NCI-H1105 (cell line): ENCODE data around the gene HEXB.
"Not testable (repeated sequence)": the region's sequence is repeated elsewhere in the genome, so short reads cannot be mapped to it uniquely, and the experiment has no call there.

Experiments
- DNase-seq: peaks from one replicate; lab custom pipeline; 2025; lab: John Stamatoyannopoulos, UW

The HEXB gene

DNA sequence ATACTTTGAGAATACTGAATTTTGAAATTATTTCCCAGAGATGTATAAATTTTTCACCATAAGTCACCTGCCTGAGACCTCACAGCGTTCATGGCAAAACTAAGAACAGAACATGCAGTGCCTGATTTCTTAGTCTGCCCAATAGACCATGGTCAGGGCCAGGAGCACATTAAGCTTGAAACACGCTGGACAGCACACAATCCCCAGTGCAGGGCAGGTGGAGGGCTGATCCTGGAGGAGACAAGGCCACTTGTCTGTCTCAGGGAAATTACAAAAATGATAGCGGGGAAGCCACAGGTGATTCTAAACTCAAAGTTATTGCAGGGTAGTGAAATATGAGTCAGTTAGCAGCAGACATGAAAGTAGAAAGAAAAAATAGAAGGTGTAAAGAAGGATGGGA is 25.9 kb upstream of the HEXB start:
- DNase-seq: no peak

DNA sequence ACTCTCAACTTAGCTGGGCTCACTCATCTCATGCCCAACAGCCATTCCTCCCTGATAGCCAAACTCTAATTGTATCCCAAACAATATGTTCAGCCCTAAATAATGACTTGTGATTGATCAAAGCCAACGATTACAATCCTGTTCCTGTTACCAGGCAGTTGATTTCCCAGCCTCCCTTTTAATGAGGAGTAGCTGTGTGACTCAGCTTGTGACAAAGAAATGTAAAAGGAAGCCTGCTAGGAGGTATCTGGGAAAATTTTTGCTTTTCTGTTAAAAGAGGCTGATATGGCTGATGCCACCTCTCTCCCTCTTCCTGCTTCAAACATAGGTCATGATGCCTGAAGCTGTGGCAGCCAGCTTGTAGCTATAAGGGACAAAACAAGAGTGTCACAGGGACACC is 24.9 kb upstream of the HEXB start:
- DNase-seq: no peak

DNA sequence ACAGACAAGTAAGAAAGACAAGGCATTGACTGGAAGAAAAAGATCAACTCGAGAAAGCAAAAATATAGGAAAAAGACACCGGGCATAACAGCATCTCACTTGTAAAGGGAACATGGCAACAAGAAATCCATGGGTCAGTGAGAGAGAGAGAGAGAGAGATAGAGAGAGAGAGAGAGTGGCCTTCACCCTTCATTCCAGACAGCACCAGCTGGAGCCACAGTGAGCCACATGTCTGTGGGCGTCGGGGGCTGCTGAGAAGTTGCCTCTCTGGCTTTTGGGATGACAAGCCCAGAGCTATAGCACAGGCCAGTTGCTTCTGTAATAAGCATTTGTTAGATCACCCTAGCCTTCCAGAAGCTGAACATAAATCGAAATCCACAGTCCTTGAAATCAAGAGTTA is 24.2 kb upstream of the HEXB start:
- no peak for DNase-seq

DNA sequence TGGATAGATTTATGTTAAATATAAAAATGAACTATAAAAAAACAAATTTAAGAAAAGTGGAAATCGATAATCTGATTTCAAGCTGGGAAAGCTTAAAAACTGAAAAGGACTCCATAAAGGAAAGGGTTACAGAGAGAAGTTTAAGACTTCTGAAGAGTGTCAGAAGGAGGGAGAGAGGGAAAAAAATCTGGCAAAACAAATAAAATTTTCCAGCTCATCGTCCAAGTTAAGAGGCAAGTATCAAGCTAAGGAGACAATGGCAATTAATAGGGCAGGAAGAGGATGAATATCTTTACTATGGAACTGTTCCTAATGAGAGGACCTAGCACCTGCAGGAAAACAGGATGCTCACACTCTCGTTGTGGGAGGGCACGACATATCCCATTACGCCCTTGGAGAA is 20.5 kb upstream of the HEXB start:
- no peak for DNase-seq

DNA sequence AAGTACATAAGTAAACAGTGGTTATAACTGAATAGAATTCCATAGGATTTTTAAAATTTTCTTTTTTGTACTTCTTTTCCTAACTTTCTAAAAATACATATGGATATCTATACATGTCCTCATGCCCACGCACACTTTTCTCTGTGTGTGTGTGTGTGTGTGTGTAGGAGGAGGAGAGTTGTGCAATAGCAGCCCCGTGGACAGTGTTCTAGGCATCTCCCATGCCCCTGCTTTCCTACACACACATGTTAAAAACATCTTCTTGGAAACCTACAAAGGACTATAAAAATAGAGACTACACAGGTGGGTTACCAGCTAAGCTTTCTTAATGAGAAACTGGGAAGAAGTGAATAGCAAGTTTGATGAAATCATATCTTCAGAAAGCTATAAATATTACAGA is 19.8 kb upstream of the HEXB start:
- no peak for DNase-seq

DNA sequence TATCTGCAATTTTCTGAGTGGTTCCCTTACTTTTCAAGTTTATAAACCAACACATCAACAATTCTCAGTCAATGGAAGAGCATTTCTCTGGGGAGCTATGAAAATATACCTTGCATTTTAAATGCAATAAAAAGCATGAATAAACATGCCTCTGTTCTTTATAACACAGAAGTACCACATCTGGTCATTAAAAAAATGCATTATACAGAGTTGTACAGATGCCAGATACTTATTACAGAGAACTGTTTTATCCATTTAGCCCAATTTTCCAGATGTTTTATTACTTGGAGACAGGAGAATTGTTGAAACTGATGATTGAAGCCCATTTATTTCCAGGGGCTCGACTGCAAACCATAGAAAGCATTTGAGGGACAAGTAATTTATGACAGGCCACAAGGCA is 19.2 kb upstream of the HEXB start:
- DNase-seq: no peak

DNA sequence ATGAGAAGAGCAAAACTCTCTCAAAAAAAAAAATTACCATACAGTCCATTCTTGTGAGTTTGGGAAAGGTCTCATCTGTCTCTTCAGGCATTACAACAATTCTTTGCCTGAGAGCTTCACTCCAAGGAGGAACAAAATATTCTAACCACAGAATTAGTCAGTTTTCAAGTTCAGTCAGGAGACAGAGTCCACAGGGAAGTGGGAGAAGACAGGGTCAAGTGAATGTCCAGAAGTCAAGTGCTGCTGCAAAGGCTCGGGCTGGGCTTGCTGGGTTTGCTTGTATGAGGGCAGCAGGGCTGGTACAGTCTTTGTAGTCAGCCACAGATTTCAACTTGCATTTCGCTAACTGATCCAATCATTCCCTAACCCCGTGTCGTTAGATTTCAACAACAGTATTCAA is 17.6 kb upstream of the HEXB start:
- DNase-seq: no peak

DNA sequence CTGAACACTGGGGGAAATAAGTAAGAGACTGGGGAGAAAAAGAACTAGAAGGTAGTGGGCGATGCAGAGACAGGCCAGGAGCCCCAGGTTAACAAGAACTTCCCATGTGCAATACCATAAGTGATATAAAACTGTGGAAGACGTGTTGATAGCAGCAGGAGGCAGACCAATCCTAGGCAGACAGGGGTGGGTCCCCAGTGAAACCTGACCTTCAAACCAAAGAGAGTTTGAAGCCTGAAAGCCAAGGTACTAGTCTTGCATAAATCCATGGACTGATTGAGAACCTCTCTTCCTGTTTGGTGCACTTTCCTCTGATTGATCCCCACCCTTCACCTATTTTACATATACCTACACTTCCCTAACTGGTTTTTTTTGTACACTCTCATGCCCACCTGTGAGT is 15.2 kb upstream of the HEXB start:
- no peak for DNase-seq

DNA sequence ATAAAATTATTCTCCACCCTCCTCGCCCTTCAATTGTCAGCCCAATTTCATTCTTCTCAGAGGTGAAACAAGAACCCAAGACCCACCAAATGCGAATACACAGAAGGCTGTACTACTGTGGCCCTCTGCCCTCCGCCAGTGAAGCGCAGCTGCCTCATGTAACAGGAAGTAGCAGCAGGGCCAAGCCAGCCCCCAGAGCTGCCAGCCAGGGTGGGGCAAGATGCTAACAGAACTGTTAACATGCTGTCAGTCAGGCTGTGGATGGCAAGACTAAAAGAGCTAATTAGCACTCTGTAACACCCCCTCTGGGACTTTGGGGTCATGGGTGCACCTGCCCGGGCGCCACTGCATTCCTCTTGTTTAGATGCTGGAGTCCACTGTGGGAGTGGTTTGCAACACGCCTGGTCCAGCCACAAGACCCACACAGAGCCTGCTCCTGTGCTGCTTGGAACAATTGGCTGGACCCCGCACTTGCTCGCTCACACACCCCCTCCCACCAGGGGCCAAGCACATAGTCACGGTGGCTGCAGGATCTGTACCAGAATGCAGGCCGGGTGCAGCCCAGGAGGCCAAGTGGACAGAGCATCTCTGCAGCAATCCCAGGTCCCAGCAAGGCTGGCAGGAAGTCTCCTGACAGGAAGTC is 14.5 kb upstream of the HEXB start:
- DNase-seq: no peak

DNA sequence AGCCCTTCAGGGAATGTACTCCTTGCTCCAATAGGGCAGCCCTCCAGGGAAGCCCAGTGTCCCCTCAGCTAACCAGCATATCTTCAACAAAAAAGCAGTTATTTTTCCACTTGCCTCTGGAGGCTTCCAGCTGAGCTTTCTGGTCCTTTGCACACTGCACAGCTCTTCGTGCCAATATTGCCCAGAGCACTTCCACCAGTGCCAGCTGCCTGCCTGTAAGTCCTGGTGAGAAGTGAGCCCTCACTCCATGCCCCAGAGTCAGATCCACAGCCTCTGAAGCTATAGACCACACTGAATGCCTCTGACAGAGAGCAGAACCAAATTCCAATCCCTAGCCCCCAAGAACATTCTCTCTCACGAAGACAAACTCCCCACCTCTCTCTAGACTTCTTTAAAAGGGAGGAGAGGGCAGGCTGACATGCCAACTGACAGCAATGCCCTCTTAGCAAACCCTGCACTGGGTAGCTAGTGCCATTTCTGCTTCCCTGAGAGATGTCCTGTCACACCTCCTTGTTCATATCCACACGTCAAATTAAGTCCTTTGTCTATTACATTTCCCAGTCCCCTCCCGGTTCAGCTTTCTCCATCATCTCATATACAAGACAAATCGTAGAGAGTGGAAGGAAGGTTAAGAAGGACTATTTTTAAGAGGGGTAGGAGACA is 12.7 kb upstream of the HEXB start:
- no peak for DNase-seq

DNA sequence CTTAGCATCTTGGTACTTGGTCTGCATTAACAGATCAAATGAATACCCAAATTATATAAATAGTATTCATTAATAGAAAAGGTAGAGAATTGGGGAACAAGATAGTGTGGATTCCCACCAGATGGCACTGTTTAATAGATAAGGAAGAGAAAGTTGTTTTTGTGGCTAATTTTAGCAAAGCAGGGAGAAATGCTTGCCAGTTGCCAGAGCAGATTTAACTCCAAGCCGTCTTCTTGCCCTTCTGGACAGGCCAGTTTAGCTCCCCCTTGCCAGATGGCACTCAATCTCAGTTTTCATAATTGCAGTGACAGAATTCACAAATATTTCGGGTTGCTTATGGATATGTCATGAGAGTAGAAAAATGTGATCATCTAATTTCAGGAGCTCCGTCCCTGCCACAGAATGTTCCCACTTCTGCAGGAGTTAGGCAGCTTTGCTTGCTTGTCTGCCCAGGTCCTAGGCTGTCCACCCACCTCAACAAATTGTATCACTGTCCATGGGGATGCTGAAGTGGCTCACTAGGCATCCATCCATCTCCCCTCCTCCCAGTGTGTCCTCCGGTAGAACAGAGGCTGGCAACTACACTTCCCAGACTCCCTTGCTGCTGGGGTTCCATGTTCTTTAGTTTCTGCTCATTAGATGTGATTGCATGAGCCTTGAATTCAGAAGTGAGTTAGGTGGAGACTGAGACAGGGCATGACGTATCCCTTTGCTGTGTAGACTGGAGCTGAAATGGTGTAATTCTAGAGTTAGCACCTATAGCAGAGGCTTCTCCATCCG is 11.8 kb upstream of the HEXB start:
- peak; percentile 24 for DNase-seq

DNA sequence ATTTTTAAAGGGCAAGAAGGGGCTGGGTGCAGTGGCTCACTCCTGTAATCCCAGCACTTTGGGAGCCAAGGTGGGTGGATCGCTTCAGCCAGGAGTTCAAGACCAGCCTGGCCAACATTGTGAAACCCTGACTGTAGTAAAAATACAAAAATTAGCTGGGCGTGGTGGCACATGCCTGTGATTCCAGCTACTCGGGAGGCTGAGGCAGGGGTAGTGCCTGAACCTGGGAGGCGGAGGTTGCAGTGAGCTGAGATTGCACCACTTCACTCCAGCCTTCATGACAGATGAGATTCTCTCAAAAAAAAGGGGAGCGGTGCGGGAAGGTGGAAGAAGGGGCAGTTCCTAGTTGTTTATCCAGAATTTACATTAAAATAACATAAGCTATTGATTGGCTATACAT is 8.6 kb upstream of the HEXB start:
- DNase-seq: not testable (repeated sequence)

DNA sequence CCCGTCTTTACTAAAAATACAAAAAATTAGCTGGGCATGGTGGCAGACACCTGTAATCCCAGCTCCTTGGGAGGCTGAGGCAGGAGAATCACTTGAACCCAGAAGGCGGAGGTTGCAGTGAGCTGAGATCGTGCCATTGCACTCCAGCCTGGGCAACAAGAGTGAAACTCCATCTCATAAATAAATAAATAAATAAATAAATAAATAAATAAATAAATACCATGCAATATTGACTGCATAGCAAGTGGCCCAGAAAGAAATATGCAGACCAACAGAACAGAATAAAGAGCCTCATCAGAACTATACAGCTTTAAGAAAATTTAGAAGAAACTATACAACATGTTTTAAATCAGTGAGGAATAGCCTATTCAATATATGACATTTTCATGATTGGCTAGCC is 6.9 kb upstream of the HEXB start:
- not testable (repeated sequence) for DNase-seq

DNA sequence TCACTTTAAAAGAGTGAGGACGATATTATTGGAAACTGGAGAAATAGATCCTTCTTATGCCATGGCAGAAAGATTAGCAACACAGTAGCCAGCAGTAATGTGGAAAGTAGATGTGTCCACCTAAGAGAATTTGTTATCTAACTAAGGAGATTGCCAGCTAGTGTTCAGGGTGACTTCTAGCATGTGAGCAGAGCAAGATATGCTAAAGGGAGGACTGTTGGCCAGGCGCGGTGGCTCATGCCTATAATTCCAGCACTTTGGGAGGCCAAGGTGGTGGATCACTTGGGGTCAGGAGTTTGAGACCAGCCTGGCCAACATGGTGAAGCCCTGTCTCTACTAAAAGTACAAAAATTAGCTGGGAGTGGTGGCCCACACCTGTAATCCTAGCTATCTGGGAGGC is 5.7 kb upstream of the HEXB start:
- not testable (repeated sequence) for DNase-seq

DNA sequence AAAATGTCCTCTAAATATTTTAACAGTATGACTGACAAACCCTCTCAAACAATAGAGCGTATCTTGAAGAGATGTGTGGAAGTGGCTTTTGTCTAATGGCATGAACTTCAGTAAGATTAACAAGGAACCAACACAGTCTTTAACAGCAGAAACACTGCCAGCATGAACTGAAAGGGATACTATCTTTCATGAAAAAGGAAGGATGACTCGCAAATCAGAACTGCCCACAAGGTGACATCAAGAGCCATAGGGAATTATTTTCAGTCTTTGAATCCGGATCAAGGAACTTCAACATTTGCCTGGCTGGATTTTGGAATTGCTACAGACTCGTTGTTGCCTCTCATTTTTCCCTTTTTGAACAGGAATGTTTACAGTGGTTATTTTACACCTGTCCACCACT is 5.1 kb upstream of the HEXB start:
- no peak for DNase-seq

DNA sequence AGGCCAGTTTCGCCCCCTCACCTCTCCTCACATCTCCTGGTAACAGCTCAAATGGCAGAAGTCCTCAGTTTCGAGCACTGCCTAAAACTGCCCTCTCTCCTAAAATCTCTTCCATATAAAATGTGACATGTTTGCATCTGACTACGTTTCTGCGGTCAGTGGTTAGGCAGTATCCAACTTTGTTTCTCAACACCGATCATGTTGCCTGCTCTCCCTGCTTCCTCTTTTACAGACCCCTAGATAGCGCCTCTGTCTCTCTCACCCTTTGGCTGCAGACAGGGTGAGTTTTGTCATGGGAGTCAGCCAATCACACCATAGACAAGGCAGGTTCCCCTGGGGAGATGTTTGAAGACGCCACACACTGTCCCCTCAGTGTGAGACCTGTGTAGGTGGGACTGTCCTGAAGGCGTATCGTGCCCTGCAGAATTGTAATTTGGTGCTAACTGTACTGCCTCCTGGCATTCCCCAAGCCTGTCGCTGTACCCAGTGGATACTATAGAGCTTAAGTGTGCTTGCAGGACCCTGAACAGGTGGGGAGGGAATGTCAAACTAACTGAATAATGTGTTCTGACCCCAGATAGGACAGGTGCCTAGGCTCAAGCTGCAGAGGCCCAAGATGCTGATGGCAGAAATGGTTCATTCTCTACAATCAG is 1.1 kb downstream of the HEXB start:
- no peak for DNase-seq

DNA sequence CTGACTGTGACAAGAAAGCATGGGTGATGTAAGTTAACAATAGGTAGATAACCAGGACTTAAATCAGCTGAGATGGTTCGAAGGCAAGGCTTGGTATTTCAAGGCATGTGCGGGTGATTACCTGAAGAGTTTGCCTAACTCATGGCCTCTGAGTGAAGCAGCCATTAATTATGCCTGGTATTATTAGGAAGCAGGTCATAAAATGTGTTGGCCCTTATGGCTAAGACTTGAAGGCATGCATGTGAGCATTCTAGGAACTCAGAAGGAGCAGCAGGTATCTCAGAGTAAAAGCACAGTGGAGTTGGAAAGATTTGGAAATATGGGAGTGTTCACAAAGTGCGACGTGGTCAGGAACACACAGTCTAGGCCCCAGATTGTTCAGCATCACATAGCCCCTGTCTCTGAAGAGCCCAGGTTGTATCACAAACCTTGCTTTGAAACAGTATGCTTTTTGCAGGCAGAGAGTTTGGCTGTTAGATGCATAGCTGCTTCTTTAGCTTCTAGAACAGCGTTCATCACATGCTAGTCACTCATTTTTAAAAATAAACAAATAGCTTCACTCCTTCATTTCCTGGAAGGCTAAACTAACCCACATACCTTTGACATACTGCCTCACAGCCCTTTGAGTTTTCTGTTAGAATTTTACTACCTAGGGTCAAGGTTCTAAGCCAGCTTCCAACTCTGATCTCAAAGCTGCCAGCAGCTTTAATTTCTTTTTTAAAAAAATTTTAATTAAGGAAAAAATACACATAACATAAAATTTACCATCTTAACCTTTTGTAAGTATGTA is 2.1 kb downstream of the HEXB start:
- no peak for DNase-seq

DNA sequence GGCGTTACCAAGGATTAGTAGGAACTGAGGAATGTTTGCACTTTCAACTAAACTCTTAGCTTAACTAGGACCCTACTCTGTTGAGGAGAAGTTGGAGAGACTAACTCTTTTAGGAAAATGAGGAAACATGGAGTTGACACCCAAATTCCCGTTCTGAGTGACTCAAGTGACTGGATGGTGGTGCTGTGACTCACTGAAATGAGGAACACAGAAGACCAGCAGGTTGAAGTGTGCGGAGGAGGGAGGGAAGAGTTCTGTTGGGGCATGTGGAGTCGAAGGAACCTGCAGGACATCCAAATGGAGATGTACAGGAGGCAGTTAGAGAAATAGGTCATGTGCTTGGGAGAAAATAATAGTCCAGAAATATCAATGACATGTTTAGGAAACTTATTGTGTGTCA is 8.2 kb downstream of the HEXB start:
- DNase-seq: no peak

DNA sequence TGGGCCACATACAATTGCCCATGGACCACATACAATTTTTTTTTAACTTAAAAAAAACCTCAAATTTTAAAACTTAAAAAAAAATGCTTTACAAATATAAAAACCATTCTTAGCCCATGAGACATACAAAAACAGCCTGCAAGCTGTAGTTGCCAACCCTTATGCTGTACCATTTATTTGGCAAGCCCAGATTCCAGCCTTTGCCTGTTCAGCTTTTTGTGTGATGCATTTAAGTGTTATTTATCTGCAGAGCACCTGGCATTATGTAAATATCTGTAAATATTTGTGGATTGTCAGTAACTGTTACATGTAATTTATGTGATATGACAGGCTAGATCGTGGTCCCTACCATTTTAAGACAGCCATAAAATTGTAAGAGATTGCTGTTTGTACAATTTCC is 32.6 kb downstream of the HEXB start:
- peak; percentile 31 for DNase-seq

DNA sequence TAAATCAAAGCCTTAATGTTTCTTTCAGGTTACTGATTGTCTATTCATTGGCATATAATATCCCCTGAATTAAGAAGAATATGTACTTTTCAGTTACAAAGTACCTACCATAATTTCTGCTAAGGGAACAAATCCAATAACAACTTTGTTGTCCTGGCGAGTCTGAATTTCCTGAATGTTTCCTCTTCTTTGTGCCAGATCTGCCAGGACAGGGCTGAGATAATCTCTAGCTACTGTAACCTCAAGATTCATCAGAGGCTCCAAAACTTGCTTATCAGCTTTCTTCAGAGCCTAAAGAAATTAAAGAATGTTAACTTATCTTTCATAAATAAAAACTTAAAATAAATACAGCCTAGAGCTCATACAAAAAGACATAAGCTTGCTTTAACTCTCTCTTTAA is 37.2 kb downstream of the HEXB start:
- DNase-seq: no peak

DNA sequence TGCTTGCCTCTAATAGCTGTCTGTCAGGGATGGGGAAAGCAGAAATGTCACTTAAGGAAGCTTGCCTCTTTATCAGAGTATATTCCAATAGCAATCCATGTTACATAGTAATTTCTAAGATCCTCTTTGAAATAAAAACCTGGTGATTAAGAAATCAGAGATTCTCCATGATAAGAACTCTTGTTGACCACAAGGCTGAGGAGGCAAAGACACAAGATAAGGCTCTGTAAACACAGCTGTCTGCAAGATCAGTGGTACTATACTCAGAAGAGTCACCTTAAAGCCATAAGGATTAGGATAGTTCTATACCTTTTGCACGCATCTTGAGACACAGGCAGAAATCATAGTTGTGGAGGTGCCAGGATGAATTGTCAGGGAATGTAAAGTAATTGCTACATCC is 40.3 kb downstream of the HEXB start:
- DNase-seq: no peak

DNA sequence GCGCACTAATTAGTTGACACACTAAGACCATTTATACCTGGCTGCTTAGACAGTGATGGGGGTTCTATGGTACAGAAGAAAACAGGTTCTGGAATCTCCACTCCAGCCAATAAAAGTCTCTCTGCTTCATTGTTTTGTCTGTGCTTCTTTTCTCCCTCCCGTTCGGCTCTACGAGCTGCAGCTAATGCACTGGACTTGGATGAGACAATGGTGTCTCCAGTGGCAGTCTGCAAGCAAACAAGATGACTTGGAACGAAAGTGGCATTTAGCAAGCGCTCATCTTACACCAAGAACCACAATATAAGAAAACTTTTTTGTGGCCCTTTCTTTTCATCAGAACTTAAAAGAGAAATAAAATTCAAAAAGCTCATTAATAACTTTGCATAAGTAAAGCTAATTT is 51.7 kb downstream of the HEXB start:
- DNase-seq: no peak
